ENCODE results near the gene EDC3. TPM values are rescaled to one million over a fixed set of nuclear protein-coding genes. Genes with fewer than 3 reads are reported as not detected.
A peak's percentile ranks its signal among the peaks of the same experiment; 100 is the strongest.

Gene EDC3
- total and polyA plus RNA-seq, 7 experiments from 2014 or later, result 25.3 to 45.3 (median 34.2) TPM

DNA sequence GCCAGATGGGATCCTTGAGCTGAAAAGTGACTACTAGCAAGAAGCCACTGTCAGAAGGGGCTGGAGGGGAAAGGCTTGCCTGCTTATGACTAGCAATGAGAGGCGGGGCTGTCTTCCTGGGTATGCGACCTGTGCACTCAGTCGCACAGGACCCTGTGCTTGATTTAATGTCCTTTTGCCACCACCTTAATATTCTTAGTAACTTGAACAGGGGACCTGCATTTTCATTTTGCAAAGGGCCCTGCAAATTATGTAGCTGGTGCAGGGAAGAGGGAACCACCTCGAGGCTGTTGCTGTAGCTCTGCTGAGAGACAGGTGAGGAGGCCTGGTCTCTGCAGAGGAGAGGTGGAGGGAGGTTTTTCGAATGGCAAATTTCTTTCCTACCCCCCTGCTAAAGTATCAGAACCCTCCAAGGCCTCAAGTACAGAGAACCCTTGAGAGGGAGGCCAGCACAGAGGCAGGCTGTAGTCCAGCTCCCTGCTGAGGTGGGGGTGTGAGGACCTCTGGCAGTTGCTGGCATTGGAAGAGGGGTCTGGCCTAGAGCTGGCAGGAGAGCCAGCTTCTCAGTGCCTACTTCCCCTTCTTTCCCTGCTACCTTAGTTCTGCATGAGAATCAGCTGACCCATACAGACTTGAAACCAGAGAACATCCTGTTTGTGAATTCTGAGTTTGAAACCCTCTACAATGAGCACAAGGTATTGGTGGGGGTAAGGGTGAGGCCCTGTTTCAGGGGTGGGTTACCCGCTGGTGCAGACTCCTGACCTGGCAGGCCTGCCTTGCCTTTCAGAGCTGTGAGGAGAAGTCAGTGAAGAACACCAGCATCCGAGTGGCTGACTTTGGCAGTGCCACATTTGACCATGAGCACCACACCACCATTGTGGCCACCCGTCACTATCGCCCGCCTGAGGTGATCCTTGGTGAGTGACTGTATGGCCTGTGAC lies 68.8 kb downstream of the EDC3 start:
- POLR2A ChIA-PET, result interaction anchor here (1.3 to 1.8 kb wide), 2 partner anchors 11 to 148 kb away, joined by 3 to 6 read pairs; partner anchors contain the start of gene CLK3
- no peak overlapping the region for H3K4me3 ChIP-seq (ENCODE audit: low read length)
- H3K9me3 Mint-ChIP-seq, result no peaks in the 10 kb centered on the region
- H3K4me3 Mint-ChIP-seq, result peak overlapping the region in 1 of 10 donors; percentile 56
- no peaks in the 10 kb centered on the region for H3K27me3 Mint-ChIP-seq
- DNase-seq (no peak), ATAC-seq (peak; percentile 31)
- CTCF ChIA-PET, result interaction anchor here (1.3 to 1.9 kb wide), 2 partner anchors 8 to 15 kb away, joined by 4 to 11 read pairs; no protein-coding TSS in a partner anchor
- no peaks in the 10 kb centered on the region for H3K9me3 ChIP-seq (ENCODE audit: control insufficient read depth in 2 of 3, low read length in 3 of 3)
- H3K27ac ChIP-seq (ENCODE audit: low read depth, low read length), result no peak overlapping the region
- H3K36me3 Mint-ChIP-seq, result peaks cover 0 to 39% (median 13%) of the 10 kb centered on the region in 5 donors
- H3K27ac Mint-ChIP-seq, result peak overlapping the region in 7 of 9 donors; percentile 8 to 79 (median 63)
- peaks cover under 1 to 19% (median 12%) of the 10 kb centered on the region in 7 donors for H3K4me1 Mint-ChIP-seq
- H3K36me3 ChIP-seq (ENCODE audit: control insufficient read depth in 2 of 3, insufficient read depth in 3 of 3, low read length in 3 of 3), result peaks cover 30 to 99% (median 42%) of the 10 kb centered on the region in 3 experiments
- H3K27me3 ChIP-seq (ENCODE audit: control insufficient read depth in 2 of 2, insufficient read depth in 2 of 2, low read length in 2 of 2), result no peaks in the 10 kb centered on the region
- intact Hi-C loops (cut with micrococcal nuclease), result no loop called here
- H3K4me1 ChIP-seq (ENCODE audit: control insufficient read depth in 2 of 2, insufficient read depth in 2 of 2, low read length in 2 of 2), result no peaks in the 10 kb centered on the region

DNA sequence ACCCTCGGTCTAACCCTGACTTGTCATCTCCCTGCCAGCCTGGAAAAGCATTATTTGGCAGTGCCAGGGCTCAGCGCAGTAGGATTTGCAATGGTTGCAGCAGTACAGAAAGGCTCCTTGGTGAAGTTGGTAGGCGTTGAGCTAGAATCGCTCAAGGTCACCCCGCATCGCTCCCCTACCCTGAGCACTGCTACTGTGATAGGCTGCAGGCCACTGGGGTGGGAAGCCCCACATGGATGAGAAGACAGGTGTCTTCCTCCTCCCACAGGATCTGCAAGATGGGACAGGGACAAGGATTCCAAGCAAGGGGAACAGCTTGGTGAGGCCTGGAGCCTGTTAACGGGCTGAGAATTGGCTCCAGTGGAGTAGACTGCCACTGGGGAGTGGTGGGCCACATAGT lies 69.5 kb downstream of the EDC3 start:
- intact Hi-C loops (cut with micrococcal nuclease), result no loop called here
- peaks cover 0 to under 1% (median 0%) of the 10 kb centered on the region in 11 donors for H3K9me3 Mint-ChIP-seq
- peak overlapping the region in 1 of 10 donors; percentile 56 for H3K4me3 Mint-ChIP-seq
- Histone ChIP-seq H3K27me3 (ENCODE audit: control insufficient read depth in 2 of 2, insufficient read depth in 2 of 2, low read length in 2 of 2) (no peaks in the 10 kb centered on the region), H3K27ac (ENCODE audit: low read depth, low read length) (no peak overlapping the region), H3K4me1 (ENCODE audit: control insufficient read depth in 2 of 2, insufficient read depth in 2 of 2, low read length in 2 of 2) (no peaks in the 10 kb centered on the region), H3K4me3 (ENCODE audit: low read length) (no peak overlapping the region), H3K9me3 (ENCODE audit: control insufficient read depth in 2 of 3, low read length in 3 of 3) (no peaks in the 10 kb centered on the region), H3K36me3 (ENCODE audit: control insufficient read depth in 2 of 3, insufficient read depth in 3 of 3, low read length in 3 of 3) (peaks cover 37 to 100% (median 46%) of the 10 kb centered on the region in 3 experiments)
- ChIA-PET CTCF (interaction anchor here (1.3 to 1.9 kb wide), 2 partner anchors 9 to 15 kb away, joined by 4 to 11 read pairs; no protein-coding TSS in a partner anchor), POLR2A (interaction anchor here (1.3 to 1.8 kb wide), 2 partner anchors 10 to 149 kb away, joined by 3 to 6 read pairs; partner anchors contain the start of gene CLK3)
- H3K27ac Mint-ChIP-seq, result peak overlapping the region in 3 of 9 donors; percentile 38 to 79 (median 77)
- DNase-seq (no peak), ATAC-seq (no peak)
- no peaks in the 10 kb centered on the region for H3K27me3 Mint-ChIP-seq
- peaks cover 5 to 22% (median 13%) of the 10 kb centered on the region in 7 donors for H3K4me1 Mint-ChIP-seq
- H3K36me3 Mint-ChIP-seq, result peaks cover under 1 to 45% (median 17%) of the 10 kb centered on the region in 5 donors

DNA sequence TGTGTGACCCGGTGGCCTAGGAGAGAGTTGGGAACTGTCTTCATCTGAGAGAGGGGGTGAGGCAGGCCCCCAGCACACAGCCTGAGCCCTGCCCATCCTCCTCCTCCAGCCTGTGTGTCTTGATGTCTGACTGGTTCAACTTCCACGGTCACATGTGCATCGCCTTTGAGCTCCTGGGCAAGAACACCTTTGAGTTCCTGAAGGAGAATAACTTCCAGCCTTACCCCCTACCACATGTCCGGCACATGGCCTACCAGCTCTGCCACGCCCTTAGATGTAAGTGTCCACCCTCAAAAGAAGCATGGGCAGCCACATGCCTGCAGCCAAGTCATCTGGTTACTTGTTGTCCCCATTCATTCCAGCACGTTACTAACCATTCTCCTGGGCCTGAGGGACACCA lies 70.1 kb downstream of the EDC3 start:
- ChIA-PET CTCF (interaction anchor here (0.7 to 1.9 kb wide), 2 partner anchors 9 to 142 kb away, joined by 3 to 11 read pairs; no protein-coding TSS in a partner anchor), POLR2A (no interaction called here)
- ATAC-seq (no peak), DNase-seq (no peak)
- Histone ChIP-seq H3K27ac (ENCODE audit: low read depth, low read length) (no peak overlapping the region), H3K36me3 (ENCODE audit: control insufficient read depth in 2 of 3, insufficient read depth in 3 of 3, low read length in 3 of 3) (peaks cover 42 to 100% (median 50%) of the 10 kb centered on the region in 3 experiments), H3K4me3 (ENCODE audit: low read length) (no peak overlapping the region), H3K9me3 (ENCODE audit: control insufficient read depth in 2 of 3, low read length in 3 of 3) (no peaks in the 10 kb centered on the region), H3K4me1 (ENCODE audit: control insufficient read depth in 2 of 2, insufficient read depth in 2 of 2, low read length in 2 of 2) (peaks cover 3% of the 10 kb centered on the region in 2 donors), H3K27me3 (ENCODE audit: control insufficient read depth in 2 of 2, insufficient read depth in 2 of 2, low read length in 2 of 2) (no peaks in the 10 kb centered on the region)
- intact Hi-C loops (cut with micrococcal nuclease), result no loop called here
- Mint-ChIP-seq H3K36me3 (peaks cover 6 to 51% (median 22%) of the 10 kb centered on the region in 5 donors), H3K4me1 (peaks cover 12 to 29% (median 19%) of the 10 kb centered on the region in 7 donors), H3K4me3 (no peak overlapping the region), H3K27me3 (no peaks in the 10 kb centered on the region), H3K27ac (peak overlapping the region in 3 of 9 donors; percentile 48 to 71 (median 70)), H3K9me3 (peaks cover 0 to 3% (median 0%) of the 10 kb centered on the region in 11 donors)

DNA sequence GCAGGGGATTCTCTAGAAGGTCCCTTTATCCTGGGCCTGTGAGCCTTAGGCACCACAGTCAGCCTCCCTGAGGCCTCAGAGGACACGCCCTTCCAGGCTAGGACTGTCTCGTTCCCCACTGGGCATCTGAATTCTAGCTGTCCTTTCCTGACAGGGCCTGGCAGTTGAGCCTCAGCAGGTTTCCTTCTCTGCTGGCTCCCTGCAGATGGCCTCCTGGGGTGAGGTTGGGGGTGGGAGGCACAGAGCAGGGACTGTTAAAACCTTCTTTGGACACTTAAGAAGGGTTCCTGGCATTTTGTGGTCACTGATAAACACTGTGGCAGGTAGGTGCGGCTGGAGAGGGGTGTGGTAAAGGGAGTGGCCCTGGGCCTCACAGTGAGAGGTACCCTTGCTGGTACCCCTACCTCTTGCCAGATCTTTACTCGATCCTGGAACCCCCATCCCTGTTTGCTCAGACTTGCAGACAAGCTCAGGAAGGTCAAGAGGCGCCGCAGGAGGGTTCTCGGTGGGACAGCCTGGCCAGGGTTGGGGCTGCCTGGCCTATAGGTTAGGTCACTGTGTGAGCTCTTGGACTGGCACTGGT lies 71.7 kb downstream of the EDC3 start:
- intact Hi-C loops (cut with micrococcal nuclease), result no loop called here
- POLR2A ChIA-PET, result interaction anchor here (1.3 kb wide), 1 partner anchor 10 kb away, joined by 4 read pairs; no protein-coding TSS in a partner anchor
- peaks cover 25 to 45% (median 33%) of the 10 kb centered on the region in 7 donors for H3K4me1 Mint-ChIP-seq
- CTCF ChIA-PET, result interaction anchor here (0.9 kb wide), 1 partner anchor 13 kb away, joined by 3 read pairs; no protein-coding TSS in a partner anchor
- peaks cover 6 to 62% (median 22%) of the 10 kb centered on the region in 5 donors for H3K36me3 Mint-ChIP-seq
- H3K4me1 ChIP-seq (ENCODE audit: control insufficient read depth in 2 of 2, insufficient read depth in 2 of 2, low read length in 2 of 2), result peaks cover 4 to 7% of the 10 kb centered on the region in 2 donors
- ATAC-seq (no peak), DNase-seq (no peak)
- H3K36me3 ChIP-seq (ENCODE audit: control insufficient read depth in 2 of 3, insufficient read depth in 3 of 3, low read length in 3 of 3), result peaks cover 47 to 100% (median 52%) of the 10 kb centered on the region in 3 experiments
- no peaks in the 10 kb centered on the region for H3K9me3 ChIP-seq (ENCODE audit: control insufficient read depth in 2 of 3, low read length in 3 of 3)
- no peaks in the 10 kb centered on the region for H3K27me3 ChIP-seq (ENCODE audit: control insufficient read depth in 2 of 2, insufficient read depth in 2 of 2, low read length in 2 of 2)
- H3K27ac ChIP-seq (ENCODE audit: low read depth, low read length), result peak overlapping the region; percentile 1
- peak overlapping the region in 4 of 9 donors; percentile 26 to 62 (median 50) for H3K27ac Mint-ChIP-seq
- peaks cover 0 to 3% (median 0%) of the 10 kb centered on the region in 11 donors for H3K9me3 Mint-ChIP-seq
- no peak overlapping the region for H3K4me3 Mint-ChIP-seq
- no peaks in the 10 kb centered on the region for H3K27me3 Mint-ChIP-seq
- no peak overlapping the region for H3K4me3 ChIP-seq (ENCODE audit: low read length)

DNA sequence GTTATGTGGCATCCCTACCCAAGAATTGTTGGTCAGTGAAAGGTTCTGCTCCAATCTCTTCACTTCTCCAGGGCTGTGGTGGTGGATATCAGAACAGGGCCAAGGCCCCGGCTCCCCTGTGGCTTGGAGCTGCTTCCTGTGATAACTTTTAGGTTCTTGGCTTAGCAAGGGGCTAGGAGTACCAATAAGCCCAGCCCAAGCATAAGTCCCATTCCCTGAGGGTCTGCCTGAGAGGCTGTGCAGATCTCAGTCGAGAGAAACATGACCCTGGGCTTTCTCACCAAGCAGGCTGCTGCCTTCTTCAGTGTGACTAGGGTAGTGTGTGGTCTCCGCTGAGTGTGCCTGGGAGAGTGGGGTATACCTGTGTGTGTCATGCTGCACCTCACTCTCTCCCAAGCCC lies 73.1 kb downstream of the EDC3 start:
- intact Hi-C loops (cut with micrococcal nuclease), result no loop called here
- Histone ChIP-seq H3K9me3 (ENCODE audit: control insufficient read depth in 2 of 3, low read length in 3 of 3) (no peaks in the 10 kb centered on the region), H3K27me3 (ENCODE audit: control insufficient read depth in 2 of 2, insufficient read depth in 2 of 2, low read length in 2 of 2) (no peaks in the 10 kb centered on the region), H3K4me3 (ENCODE audit: low read length) (no peak overlapping the region), H3K27ac (ENCODE audit: low read depth, low read length) (no peak overlapping the region), H3K4me1 (ENCODE audit: control insufficient read depth in 2 of 2, insufficient read depth in 2 of 2, low read length in 2 of 2) (peaks cover 7 to 15% of the 10 kb centered on the region in 2 donors), H3K36me3 (ENCODE audit: control insufficient read depth in 2 of 3, insufficient read depth in 3 of 3, low read length in 3 of 3) (peaks cover 49 to 94% (median 52%) of the 10 kb centered on the region in 3 experiments)
- ATAC-seq (no peak), DNase-seq (no peak)
- Mint-ChIP-seq H3K4me3 (no peak overlapping the region), H3K27me3 (no peaks in the 10 kb centered on the region), H3K27ac (peak overlapping the region in 3 of 9 donors; percentile 13 to 61 (median 19)), H3K9me3 (peaks cover 0 to 3% (median 0%) of the 10 kb centered on the region in 11 donors), H3K4me1 (peaks cover 31 to 58% (median 45%) of the 10 kb centered on the region in 7 donors), H3K36me3 (peaks cover 6 to 49% (median 18%) of the 10 kb centered on the region in 5 donors)
- ChIA-PET CTCF (interaction anchor here (0.7 to 7.6 kb wide), 3 partner anchors 10 to 276 kb away, joined by 3 to 71 read pairs (median 16); no protein-coding TSS in a partner anchor), POLR2A (interaction anchor here (0.8 to 1.3 kb wide), 2 partner anchors 9 to 318 kb away, joined by 3 to 4 read pairs; no protein-coding TSS in a partner anchor)

DNA sequence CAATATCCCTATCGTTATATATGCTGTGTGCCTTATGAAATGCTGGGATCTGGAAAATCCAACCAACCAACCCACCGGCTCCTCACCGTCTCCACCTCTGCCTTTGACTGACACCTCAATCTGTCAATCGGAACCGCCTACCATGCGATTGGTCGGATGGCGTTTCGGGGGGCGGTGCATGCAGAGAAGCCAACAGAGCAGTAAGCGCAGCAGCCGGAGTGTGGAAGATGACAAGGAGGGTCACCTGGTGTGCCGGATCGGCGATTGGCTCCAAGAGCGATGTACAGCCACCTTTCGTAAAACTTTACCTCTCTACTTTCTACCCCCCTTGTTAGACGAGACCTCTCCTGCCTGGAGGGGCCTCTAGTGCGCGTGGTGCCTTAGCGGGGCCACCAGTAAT lies 73.9 kb downstream of the EDC3 start:
- no peaks in the 10 kb centered on the region for H3K27me3 ChIP-seq (ENCODE audit: control insufficient read depth in 2 of 2, insufficient read depth in 2 of 2, low read length in 2 of 2)
- DNase-seq (no peak), ATAC-seq (no peak)
- POLR2A ChIA-PET, result interaction anchor here (0.8 kb wide), 1 partner anchor 319 kb away, joined by 3 read pairs; no protein-coding TSS in a partner anchor
- peaks cover 15 to 23% of the 10 kb centered on the region in 2 donors for H3K4me1 ChIP-seq (ENCODE audit: control insufficient read depth in 2 of 2, insufficient read depth in 2 of 2, low read length in 2 of 2)
- H3K27ac ChIP-seq (ENCODE audit: low read depth, low read length), result no peak overlapping the region
- intact Hi-C loops (cut with micrococcal nuclease), result loop anchor here in 1 of 2 donors (1.0 kb wide), 1 partner anchor 10 kb away; no protein-coding TSS in a partner anchor
- Mint-ChIP-seq H3K27me3 (no peaks in the 10 kb centered on the region), H3K4me3 (no peak overlapping the region), H3K27ac (peak overlapping the region in 7 of 9 donors; percentile 13 to 80 (median 55)), H3K4me1 (peaks cover 39 to 66% (median 51%) of the 10 kb centered on the region in 7 donors), H3K9me3 (peaks cover 0 to 3% (median 0%) of the 10 kb centered on the region in 11 donors), H3K36me3 (peaks cover 6 to 49% (median 17%) of the 10 kb centered on the region in 5 donors)
- CTCF ChIA-PET, result interaction anchor here (1.1 to 7.6 kb wide), 3 partner anchors 11 to 148 kb away, joined by 3 to 71 read pairs (median 16); no protein-coding TSS in a partner anchor
- H3K4me3 ChIP-seq (ENCODE audit: low read length), result no peak overlapping the region
- no peaks in the 10 kb centered on the region for H3K9me3 ChIP-seq (ENCODE audit: control insufficient read depth in 2 of 3, low read length in 3 of 3)
- H3K36me3 ChIP-seq (ENCODE audit: control insufficient read depth in 2 of 3, insufficient read depth in 3 of 3, low read length in 3 of 3), result peaks cover 42 to 86% (median 46%) of the 10 kb centered on the region in 3 experiments

Measured in naive thymus-derived CD4-positive, alpha-beta T cell (primary cell).